ENCODE measurements around the gene PARP8. TPM values are rescaled to one million over a fixed set of nuclear protein-coding genes. Genes with fewer than 3 reads are reported as not detected.

The PARP8 gene
- total and polyA plus RNA-seq, 2 of the 4 experiments (the other 2 are of a cell fraction) = 6.9 to 8.2 TPM

DNA sequence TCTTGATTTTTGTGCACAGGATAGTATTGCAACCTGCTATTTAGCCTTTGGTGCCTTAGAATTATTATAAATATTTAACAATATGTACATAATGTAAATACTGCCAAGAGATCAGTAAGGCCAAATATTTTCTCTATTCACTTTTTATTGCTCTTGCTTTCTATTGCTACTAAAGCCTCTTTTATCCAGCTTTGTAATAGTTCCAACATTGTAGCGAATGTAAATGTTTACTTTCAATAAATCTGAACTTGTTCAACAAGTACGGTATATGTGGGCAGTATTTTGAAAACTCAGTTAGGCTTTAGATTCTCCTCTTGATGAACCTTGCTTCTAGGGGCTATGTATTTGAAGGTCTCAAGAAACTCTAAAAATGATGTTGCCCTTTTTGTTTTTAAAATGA, 179.8 kb downstream of the PARP8 start:
- Histone ChIP-seq H3K23ac (ENCODE audit: low read depth, low read length) (no peak overlapping the region), H3K18ac (ENCODE audit: low read depth, low read length) (no peak overlapping the region), H3K56ac (ENCODE audit: extremely low read depth, insufficient read depth, low read length) (no peak overlapping the region), H2BK120ac (ENCODE audit: low read depth, low read length) (no peak overlapping the region), H3K9me1 (ENCODE audit: insufficient read depth, low read length) (no peaks in the 10 kb centered on the region), H3K9ac (ENCODE audit: low read depth, low read length) (no peak overlapping the region), H2AFZ (replicated peaks; ENCODE audit: low read length, poor library complexity) (no peak overlapping the region), H3K36me3 (ENCODE audit: control insufficient read depth, insufficient read depth, low read length) (no peaks in the 10 kb centered on the region), H4K5ac (ENCODE audit: low read depth, low read length) (no peak overlapping the region), H4K91ac (ENCODE audit: insufficient read depth, low read depth, low read length) (no peak overlapping the region), H3K27me3 (ENCODE audit: control insufficient read depth, insufficient read depth, low read length) (no peaks in the 10 kb centered on the region), H3K79me1 (ENCODE audit: low read depth in 1 of 2, low read length in 2 of 2) (no peaks in the 10 kb centered on the region), H4K20me1 (ENCODE audit: insufficient read depth, low read length) (no peaks in the 10 kb centered on the region), H3K9me3 (ENCODE audit: control insufficient read depth, insufficient read depth, low read length) (no peaks in the 10 kb centered on the region), H3K4ac (ENCODE audit: low read depth, low read length) (no peak overlapping the region), H2AK5ac (ENCODE audit: low read depth, low read length) (no peak overlapping the region), H2BK5ac (ENCODE audit: low read depth, low read length, poor library complexity, severe bottlenecking) (no peak overlapping the region), H2BK20ac (ENCODE audit: low read depth, low read length) (no peak overlapping the region), H4K8ac (ENCODE audit: low read depth in 2 of 2, low read length in 2 of 2) (no peak overlapping the region), H2AK9ac (replicated peaks; ENCODE audit: low read depth, low read length, poor library complexity) (no peak overlapping the region), H3K4me1 (ENCODE audit: control insufficient read depth, insufficient read depth, low read length) (no peaks in the 10 kb centered on the region), H3K27ac (ENCODE audit: insufficient read depth, low read length) (no peak overlapping the region), H2BK15ac (ENCODE audit: low read depth, low read length) (no peak overlapping the region), H3K4me3 (ENCODE audit: insufficient read depth, low read depth, low read length) (no peak overlapping the region), H3K4me2 (ENCODE audit: low read depth, low read length) (no peak overlapping the region), H3K14ac (replicated peaks; ENCODE audit: low read depth, low read length) (no peak overlapping the region)
- DNase-seq = no peak
- TF ChIP-seq BHLHE40 (IDR thresholded peaks at IDR 0.05; ENCODE audit: low read depth, low read length) = no peak
- TF ChIP-seq CHD1 (IDR thresholded peaks at IDR 0.05; ENCODE audit: low read depth, low read length) = no peak
- no peak for TF ChIP-seq CEBPB (IDR thresholded peaks at IDR 0.05; ENCODE audit: low read depth, low read length)
- no peak for TF ChIP-seq MAFK (IDR thresholded peaks at IDR 0.05; ENCODE audit: low read depth, low read length)
- no peak for TF ChIP-seq FOS (IDR thresholded peaks at IDR 0.05; ENCODE audit: low read depth, low read length)
- no peak for TF ChIP-seq NFE2L2 (IDR thresholded peaks at IDR 0.05; ENCODE audit: low read depth, low read length)
- TF ChIP-seq POLR2A (IDR thresholded peaks at IDR 0.05; ENCODE audit: low read depth, low read length) = no peak
- no peak for TF ChIP-seq MAZ (IDR thresholded peaks at IDR 0.05; ENCODE audit: borderline replicate concordance, low read depth, low read length)
- TF ChIP-seq RFX5 (IDR thresholded peaks at IDR 0.05; ENCODE audit: low read depth, low read length) = no peak
- TF ChIP-seq, protein P1, sequence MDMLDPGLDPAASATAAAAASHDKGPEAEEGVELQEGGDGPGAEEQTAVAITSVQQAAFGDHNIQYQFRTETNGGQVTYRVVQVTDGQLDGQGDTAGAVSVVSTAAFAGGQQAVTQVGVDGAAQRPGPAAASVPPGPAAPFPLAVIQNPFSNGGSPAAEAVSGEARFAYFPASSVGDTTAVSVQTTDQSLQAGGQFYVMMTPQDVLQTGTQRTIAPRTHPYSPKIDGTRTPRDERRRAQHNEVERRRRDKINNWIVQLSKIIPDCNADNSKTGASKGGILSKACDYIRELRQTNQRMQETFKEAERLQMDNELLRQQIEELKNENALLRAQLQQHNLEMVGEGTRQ (IDR thresholded peaks at IDR 0.05; ENCODE audit: low read depth, low read length) = no peak
- no peak for TF ChIP-seq MXI1 (IDR thresholded peaks at IDR 0.05; ENCODE audit: borderline replicate concordance, low read depth, low read length)
- in situ Hi-C loops (cut with MboI; ENCODE audit: low sequenced_read_pairs) (no loop called here), intact Hi-C loops (cut with micrococcal nuclease) (no loop called here), dilution Hi-C loops (cut with HindIII; ENCODE audit: low sequenced_read_pairs, unreplicated experiment) (no loop called here)
- WGBS, 2 experiments (ENCODE audit: extremely low coverage in 2 of 2, insufficient read length in 1 of 2) = no CpG with 5 or more reads among the region's 2 CpGs
- no TSS peak for BruUV-seq (replicated peaks)
- CTCF ChIA-PET = no interaction called here
- ATAC-seq (ENCODE audit: low read depth) = no peak
- POLR2A ChIA-PET (ENCODE audit: unreplicated experiment) = no interaction called here

All from IMR-90 (cell line).